Measurements from ENCODE around the gene PIP4P1.

PIP4P1 gene

DNA sequence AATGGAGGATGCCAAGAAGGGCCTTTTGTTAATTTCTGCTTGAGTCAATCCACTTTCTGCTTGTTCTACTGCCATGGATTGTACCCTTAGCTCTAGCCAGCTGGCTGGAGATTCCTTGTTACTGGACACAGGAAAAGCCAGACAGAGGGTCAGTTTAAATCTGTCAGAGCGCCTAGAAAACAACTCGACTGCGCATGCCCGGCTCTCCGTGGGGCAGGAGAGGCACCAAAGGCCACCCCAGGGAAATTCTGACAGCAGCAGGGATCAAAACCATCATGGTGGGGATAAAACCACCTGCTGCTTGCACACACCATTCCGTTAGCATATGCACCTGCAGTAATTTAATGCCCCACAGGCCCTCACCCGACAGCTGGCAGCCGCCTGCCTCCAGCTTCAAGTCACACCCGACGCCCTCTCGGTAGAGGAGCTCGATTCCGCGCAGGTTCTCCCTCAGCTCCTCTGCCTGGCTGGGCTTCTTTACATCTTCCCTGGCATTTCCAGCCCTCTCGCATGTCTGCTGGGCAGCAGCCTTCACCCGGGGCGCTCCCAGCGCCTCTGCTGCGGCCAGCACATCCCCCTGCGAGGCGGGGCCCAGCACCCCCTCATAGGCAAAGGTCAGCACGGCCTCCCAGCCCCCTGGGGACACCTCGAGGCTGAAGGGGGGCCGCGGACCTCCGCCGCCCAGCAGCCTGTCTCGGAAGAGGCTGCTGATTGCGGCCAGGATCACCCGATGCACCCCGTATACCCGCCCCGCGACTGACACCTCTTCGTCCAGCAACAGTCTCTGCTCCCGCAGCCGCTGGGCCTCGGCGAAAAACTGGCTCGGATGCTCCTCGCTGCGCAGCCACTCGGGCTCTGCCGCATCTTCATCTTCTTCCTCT is 26.3 kb downstream of the PIP4P1 start:
- no peak for DNase-seq

- DNase-seq: no peak
These were observed 31.2 kb downstream of the PIP4P1 start for GRCh38 chr14:20429801-20430669.

DNA sequence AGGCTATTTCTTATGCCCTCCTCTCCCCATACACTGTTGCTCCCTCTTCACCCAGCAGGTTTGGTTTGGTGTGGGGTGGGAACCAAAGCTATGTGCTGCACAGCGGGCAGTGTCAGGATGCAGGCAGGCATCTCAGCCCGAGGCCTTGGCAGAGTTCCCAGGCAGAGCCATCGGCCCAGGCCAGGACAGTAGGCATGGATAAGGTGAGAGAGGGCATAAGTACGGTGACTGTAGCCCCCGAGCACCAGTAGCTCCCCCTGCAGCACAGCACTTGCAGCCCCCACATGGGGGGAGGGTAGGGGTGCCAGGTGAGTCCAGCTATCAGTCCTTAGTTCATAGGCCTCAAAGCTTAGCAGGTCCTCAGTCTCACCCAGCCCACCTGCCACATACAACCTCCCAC is 32.4 kb downstream of the PIP4P1 start:
- no peak for DNase-seq

- no peak for DNase-seq
These were observed 33.2 kb downstream of the PIP4P1 start for GRCh38 chr14:20428010-20428365.

DNA sequence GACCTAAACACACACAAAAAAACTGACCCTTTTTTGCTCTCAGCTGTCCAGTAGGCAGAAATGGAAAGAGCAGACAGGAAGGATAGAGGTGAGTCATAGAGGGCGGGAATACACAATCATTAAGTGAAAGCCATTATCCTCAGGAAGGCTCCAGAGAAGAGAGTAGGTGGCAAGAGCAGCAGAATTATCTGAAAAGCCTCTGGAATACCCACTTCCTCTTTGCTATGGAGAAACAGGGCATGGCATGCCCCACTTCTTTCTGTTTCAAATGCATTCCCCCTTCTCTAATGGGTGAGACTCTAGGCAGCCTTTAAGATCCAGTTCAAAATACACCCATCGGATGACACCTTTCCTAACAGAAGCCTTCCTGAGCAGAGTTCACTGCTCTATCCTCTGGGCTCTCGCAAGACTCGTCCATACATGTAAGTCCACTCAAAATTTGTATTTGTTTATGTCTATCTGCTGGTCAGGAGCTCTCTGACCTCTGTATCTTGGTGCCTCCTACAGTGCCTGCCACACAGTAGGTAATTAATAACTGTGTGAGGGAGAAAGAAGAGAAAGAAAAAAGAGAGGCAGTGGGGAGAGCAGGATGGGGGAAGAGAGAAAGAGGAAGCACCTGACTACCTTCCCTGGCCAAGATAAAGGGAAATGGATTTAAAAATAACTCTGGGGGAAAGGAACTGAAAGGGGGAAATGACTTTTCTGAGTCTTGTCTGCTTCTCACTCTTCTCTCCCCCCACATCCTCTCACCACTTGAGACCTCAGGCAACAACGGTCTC is 33.8 kb downstream of the PIP4P1 start:
- DNase-seq: no peak

- DNase-seq: no peak
These were observed 36.4 kb downstream of the PIP4P1 start for GRCh38 chr14:20424851-20425250.

- DNase-seq: no peak
These were observed 38.3 kb downstream of the PIP4P1 start for GRCh38 chr14:20422886-20423285.

- no peak for DNase-seq
These were observed 40.0 kb downstream of the PIP4P1 start for GRCh38 chr14:20421267-20421666.

DNA sequence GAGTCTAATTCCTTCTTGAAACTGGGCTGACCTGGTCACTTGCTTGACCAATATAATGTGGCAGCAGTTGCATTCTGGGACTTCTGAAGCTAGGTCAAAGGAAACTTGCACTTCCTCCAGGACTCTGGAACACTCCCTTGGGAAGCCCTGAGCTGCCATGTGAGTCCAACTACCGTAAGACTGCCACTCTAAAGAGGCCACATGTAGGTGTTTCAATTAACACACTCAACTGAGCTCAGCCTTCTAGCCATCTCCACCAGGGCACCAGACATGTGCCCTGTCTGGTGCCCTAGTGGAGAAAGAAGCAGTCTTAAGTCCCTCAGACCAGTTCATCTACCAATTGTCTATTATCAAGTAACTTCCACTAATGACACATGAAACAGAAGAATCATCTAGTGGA is 41.8 kb downstream of the PIP4P1 start:
- no peak for DNase-seq

DNA sequence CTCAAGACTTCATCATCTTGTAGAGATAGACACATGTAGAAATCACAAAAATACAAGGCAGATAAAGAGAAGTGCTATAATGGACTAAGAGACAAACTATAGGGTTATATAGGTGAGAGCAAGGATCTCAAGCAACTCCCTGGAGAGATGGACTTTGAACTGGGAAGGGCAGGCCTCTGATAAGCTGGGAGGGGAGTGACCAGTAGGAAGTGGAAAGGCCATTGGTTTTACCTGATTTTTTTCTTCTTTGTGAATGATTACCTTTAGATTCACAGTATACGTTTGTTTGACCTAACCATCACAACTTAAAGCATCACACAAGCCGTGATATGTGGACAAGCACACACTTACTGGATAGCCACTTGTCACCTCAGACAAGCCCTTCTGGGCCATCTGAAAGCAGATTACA is 42.7 kb downstream of the PIP4P1 start:
- DNase-seq: no peak

DNA sequence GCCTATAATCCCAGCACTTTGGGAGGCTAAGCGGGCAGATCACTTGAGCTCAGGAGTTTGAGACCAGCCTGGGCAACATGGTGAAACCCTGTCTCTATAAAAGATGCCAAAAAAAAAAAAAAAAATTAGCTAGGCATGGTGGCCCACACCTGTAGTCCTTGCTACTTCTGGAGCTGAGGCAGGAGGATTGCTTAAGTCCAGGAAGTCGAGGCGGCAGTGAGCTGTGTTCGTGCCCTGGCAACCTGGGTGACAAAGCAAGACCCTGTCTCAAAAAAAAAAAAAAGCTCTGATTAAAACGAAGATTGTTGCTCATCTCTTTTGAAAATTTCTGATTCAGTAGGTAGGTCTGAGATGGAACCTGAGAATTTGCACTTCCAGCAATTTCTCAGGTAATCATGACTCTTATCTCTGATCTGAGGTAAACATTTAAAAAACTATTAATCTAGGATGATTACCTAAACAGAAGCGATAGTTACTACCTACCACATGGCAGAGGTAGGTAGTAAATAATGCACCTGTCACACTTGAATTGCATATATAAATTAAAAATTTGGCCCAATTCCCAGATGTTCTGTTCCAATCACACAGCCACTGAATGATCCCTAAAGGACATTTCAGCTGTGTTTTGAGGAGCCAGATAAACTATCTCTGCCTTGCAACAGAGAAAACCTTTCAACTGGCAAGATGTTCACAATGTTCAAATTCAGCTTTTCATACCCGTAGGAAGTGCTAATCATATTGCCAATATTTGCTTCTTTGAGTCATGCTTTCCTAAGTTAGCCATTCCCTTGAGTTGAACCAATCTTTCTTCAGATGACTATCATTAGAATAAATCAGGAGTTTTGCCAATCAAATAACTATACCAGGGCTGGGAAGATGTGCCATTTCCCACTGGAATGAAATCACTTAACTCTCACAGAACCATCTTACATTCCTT is 43.7 kb downstream of the PIP4P1 start:
- DNase-seq: no peak

DNA sequence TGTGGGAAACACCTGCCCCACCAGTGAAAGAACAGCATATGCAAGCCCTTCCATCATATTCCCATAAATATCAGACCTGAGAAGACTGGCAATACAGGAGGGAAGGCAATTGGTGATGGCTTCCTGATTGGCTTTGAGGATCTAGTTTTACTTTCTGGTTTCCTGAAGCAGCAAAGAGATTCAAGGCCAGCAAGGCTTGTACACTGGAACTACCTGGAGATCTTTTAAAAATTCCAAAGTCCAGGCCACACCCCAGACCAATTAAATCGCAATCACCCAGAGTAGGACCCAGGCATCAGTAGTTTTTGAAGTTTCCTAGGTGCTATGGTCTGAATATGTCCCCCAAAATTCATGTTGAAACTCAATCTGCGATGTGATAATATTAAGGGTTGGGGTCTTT is 45.0 kb downstream of the PIP4P1 start:
- DNase-seq: no peak

DNA sequence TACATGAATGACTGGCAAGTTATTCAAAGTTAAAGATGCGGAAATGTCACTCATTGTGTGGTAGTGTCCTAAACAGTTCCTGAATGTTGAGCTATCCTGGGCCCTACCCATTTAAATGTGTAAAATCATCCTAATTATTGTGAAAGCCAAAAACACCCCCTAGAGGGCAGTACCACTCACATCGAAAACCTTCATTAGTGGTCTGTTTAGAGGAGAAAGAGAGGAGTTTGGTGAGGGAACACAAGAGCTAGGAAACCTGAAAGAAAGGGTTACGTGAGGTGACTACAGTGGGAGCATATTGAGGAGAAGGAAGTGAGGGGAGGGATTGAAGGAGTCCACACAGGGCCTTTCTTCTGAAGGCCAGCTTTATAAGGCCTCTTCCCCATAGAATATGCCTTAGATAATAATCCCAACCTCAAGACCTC is 45.4 kb downstream of the PIP4P1 start:
- DNase-seq: no peak

DNA sequence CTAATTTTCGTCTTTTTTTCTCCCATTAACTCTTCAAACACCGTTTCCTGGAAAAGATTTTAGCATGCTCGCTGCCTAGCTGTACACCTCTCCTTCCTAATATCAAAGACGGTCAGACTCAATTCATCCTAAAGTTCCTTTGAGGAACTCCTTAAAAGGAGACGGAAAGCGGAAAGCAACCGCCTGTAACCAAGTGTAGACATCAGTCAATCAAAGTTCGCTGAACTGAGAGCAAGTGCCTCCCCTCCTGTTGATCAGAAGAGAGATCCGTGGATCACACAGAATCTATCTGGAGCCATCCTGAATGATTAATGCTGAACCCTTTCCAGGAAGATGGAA is 47.5 kb downstream of the PIP4P1 start:
- no peak for DNase-seq

- DNase-seq: peak; percentile 60
These were observed 48.1 kb downstream of the PIP4P1 start, which contains the start of gene TEP1 for GRCh38 chr14:20412876-20413743. TEP1 (minus strand) TSS chr14:20413501; CDS start chr14:20408439, 5,062 bp downstream.

DNA sequence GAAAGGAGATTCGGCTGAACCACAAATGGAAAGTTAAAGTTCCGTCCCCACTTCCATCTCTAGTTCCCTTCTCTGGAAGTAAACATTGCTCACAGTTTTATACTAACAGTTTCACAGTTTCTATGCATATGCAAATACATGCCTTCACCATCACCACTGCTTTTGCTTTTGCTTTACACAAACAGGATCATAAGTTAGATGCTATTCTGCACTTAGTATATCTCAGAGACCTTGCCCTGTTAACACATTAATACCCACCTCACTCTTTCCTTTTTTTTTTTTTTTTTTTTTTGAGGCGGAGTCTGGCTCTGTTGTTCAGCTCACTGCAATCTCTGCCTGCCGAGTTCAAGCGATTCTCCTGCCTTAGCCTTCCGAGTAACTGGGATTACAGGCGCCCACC is 48.8 kb downstream of the PIP4P1 start:
- DNase-seq: no peak

GRCh38 chr14:20409226-20409625 is 52.0 kb downstream of the PIP4P1 start:
- no peak for DNase-seq

All from activated gamma-delta T cell (primary cell).